GM21717 (cell line): ENCODE data around the gene HSPG2.
"Not testable (repeated sequence)": the region's sequence is repeated elsewhere in the genome, so short reads cannot be mapped to it uniquely, and the experiment has no call there.

Experiments used
- ATAC-seq: cut with Tn5 transposase; IDR thresholded peaks from one replicate; pipeline ENCODE4 v1.9.1; 2021; ENCODE audit warnings: mild to moderate bottlenecking, moderate library complexity; ENCODE audit not compliant: unreplicated experiment

Gene HSPG2

DNA sequence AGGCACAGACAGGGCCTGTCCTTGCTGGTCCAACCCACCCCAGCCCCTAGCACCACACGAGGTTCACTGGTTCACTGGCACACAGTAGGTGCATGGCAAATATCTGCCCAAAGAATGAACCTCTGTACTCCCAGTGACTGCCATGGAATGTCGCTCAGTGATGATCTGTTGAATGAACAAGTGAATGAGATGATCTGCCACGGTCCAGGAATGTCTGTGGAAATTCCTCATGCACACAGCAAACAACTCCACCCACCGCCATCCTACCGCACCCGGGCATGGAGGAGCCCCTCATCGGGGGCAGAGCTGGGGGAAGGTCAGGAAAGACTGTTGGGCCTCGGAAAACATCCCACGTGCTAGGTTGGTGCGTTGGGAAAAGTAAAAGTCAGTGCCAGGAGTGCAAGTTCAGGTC, 1.7 kb downstream of the HSPG2 start:
- ATAC-seq, result no peak

DNA sequence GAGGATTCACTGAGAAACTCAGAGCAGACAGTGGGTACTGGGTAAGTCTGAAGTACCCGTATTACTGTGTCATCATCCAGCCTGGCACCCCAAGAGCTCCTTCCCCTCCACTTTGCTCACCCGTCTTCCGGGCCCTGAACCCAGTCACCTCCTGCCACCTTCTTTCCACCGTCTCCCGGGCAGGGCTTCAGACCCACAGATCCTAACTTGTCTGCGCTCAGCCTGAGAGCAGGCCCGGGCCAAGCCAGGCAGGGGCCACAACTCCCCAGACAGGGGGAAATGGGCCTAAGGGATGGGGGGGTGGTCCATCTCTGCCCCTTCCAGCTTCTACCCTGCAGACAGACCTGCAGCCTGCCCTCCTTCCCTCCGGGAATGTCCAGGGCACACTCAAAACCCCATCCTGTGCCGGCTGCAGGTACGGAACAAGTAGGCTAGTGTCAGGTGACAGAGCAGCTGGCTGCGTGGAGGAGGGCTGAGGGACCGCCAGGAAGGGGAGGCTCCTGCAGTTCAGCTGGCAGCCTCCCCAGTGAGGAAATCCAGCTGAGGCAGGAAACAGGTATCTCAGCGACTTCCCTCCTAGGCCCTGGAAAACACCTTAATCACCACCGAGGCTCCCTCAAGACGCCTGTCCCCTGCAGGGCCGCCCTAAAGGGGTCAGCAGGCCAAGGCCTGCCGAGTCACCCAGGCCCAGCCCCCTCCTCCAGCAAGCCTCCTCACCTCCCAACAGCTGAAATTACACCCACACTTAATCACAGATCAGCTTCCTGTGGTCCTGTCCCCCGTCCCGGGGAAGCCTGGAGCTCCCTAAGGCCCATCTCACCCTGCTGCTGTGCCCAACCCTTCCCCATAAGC, 3.5 kb downstream of the HSPG2 start:
- no peak for ATAC-seq

DNA sequence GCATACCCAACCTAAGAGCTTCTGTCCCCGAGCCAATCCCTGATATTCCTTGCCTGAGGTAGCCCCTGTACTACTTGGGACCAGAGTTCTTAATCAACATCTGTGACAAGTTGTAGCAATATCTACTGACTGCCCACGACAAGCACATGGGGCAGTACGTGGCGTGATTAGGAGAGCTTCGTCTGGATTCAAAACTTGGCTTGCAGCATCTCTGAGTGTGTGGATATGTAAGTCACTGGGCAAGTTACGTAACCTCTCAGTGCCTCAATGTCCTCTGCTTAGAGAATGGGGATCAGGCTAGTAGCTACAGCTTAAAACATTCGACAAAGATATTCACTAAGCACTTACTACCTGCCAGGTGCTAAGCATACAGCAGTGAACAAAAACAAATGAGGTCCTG, 5.0 kb downstream of the HSPG2 start:
- no peak for ATAC-seq

DNA sequence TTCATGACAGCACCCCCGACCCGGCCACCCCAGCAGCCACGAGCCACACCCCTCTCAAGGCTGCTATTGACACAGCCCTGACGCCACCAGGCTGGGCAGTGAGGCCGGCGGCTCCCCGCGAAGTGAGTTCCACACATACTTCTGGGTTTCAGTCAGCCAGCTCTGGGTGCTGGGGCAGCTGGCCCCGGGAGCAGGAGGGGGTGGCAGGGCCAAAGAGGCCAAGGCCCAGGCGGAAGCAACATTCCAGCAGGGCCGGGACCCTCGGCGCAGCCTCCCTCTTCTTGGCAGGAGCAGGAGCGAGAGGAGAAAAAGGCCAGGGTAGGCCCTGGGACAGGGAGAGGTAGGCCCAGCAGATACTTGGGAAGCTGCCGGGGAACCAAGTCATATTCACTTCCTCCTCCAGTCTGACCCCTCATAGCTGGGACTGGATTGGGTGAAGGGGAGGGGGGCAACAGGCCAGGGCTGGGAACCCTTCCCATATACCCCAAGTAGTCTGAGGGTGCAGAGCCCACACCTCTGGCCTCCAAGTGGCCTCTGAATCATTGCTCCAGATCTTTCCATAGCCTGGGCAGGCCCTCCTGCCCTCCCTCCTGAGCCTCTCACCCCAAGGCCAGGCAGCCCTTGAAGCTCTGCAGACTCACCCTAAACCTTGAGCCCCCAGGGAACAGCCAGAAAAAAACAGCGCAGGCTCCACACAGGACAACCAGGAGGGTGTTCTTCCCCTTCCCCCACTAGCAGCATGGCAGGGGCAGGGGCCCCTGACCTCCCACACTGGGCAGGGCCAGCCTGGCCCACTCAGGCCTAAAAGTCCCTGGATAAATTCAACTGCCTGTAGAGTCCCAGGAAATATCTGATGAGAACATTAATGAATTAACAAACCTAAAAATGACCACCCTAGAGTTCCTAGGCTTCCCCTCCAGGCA, 5.7 kb downstream of the HSPG2 start:
- no peak for ATAC-seq

DNA sequence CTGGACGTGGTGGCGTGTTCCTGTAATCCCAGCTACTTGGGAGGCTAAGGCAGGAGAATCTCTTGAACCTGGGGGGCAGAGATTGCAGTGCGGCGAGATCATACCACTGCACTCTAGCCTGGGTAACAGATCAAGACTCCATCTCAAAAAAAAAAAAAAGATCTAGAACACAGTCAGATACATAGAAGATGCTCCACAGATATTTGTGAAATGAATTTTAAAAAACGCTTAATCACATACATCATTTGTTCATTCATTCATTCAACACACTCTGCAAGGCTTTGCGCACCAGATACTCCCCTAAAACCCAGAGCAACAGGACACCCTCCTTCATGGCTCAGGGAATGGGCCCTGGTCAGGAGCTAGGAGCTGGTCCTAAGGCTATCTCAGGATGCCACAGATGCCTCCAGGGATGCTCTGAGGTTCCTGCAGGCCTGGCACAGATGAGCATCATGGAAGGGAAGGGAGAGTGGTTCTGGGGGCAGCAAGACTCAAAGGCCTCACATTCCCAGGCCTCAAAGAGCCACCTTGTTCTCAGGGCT, 6.4 kb downstream of the HSPG2 start:
- no peak for ATAC-seq

DNA sequence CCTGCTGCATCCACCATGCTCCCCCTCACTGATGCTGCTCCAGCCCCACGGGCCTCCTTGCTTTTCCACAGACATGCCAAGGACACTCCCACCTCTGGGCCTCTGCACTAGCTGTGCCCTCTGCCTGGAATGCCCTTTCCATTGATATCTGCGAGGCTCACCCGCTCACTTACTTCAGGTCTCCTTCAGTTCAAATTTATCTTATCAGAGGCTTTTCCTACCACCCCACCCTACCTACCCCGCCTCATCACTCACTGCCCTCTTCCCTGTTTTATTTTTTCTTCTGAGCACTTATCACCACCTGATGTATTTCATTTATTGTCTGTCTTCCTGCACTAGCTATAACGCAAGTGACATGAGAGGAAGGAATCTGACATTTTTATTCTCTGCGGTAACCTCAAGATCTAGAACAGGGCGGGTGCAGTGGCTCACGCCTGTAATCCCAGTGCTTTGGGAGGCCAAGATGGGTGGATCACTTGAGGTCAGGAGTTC, 7.0 kb downstream of the HSPG2 start:
- no peak for ATAC-seq

DNA sequence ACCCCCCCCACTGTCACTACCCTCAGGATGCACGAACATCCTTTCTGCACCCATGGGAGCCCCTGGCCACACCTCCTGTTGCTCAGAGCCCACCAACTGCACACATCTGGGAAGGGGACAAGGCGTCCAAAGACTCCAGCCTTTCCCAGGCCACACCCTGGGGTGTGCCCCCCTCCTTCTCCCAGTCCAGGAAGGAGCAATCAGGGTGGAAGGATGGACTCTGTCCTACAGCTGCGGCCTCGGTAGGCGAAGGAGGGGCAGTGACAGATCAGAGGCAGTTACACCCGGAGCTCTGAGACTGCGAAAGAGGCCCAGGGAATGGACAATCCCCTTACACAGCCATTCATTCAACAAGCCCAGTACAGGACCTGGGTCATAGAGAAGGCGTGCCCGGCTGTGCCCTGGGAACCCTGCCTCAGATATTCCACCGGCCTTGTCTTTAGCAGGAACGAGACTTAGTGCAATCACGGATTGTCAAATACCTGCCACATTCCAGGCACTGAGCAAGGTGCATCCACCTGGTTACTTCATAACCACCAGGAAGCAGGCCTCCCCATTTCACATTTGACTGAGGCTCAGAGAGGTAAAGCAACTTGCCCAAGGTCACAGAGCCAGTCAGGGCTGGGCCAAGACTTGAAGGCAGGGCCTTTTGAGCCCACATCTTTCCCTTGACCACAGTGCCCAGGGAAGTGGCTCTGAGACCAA, 9.4 kb downstream of the HSPG2 start:
- no peak for ATAC-seq

DNA sequence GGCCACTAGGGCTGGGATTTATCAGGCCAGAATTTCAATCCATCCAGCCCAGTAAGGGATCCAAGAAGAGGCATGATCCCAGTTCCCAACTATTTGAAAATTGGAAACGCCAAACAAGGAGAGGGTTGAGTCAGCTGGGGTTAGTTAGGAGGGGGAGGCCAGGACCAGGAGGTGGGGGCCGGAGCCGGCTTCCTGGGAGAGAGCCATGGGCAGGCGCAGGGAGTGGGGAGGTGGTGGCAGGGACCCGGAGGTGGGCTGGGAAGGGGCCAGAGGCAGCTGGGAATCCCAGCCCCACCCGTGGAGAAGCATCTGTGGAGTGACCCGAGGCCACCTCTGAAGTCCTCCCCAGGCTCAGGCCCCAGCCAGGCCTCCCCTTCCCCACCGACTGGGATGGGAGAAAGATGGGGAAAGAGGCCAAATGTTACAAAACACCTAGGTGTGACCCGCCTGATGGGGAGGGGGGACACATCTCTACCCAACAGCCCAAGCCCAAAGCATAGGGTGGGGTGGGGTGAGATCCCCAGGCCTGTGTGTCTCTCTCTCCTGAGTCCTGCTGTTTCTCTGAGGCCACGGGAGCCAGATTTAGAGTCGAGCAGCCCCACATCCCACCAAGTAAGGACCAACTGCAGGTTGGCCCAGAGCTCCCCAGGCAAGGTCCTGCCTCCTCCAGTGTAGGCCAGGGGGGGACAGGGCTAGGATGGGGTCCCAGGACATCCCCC, 10.1 kb downstream of the HSPG2 start:
- no peak for ATAC-seq

DNA sequence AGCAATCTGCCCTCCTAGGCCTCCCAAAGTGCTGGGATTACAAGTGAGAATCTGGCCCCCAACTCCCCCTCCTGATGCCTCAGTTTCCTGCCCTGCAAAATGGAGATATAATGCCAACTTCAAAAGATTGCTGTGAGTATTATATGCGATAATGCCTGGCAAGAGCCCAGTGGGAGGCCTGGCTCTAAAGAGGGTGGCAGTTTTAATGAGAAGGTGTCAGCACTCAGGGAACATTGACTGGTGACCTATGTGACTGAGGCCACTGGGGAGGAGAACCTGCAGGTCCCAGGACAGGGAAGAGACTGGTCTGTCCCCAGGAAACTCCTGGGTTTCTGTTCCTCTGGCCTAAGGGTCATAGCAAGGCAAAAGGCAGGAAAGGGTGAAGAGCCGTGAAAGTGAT, 11.0 kb downstream of the HSPG2 start:
- ATAC-seq, result no peak

DNA sequence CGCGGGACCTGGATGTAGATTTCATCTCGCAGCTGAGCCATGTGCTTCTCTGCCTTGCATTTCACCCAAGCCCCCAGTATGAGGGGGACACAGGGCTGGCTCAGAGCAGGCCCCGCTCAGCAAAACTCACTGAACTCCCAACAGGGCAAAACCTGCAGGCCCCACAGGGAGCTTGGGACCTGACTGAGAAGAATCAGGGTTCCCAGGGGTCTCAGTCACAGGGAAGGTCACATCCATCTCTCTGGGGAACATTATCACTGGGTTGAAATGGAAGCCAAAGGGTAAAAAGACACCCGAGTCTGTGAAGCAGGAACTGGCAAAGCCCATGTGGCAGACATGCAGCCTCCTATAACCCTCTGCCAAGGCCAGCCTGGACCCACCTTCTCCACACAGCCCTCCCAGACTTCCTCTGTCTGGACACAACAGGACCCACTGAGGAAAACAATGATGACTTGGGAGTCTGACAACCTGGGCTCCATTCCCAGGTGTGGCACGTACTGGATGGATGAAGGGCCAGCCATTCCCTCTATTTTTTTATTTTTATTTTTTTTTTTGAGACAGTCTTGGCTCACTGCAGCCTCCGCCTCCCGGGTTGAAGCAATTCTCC, 11.7 kb downstream of the HSPG2 start:
- no peak for ATAC-seq

DNA sequence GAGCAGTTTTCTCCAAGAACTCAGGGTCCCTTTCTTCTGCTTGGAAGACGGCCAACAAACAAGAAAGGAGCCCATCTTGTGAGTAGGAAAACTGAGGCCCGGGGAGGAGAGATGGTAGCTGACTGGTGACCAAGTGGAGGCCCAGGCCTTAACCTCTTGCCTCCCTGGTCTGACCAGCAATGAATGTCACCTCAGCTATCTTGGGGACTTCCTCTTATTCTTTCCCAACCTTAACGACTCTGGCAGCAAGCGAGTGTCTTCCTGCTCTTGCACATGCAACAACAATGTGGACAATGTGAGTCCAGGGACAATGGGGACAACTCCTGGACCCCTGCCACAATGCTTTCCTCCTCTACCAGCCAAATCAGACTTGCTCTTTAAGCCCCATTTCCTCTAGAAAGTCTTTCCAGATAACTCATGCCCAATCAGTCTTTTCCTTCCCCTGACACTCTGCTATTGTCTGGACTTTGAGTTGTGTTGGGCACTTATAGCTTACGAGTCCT, 12.6 kb downstream of the HSPG2 start:
- ATAC-seq, result no peak

DNA sequence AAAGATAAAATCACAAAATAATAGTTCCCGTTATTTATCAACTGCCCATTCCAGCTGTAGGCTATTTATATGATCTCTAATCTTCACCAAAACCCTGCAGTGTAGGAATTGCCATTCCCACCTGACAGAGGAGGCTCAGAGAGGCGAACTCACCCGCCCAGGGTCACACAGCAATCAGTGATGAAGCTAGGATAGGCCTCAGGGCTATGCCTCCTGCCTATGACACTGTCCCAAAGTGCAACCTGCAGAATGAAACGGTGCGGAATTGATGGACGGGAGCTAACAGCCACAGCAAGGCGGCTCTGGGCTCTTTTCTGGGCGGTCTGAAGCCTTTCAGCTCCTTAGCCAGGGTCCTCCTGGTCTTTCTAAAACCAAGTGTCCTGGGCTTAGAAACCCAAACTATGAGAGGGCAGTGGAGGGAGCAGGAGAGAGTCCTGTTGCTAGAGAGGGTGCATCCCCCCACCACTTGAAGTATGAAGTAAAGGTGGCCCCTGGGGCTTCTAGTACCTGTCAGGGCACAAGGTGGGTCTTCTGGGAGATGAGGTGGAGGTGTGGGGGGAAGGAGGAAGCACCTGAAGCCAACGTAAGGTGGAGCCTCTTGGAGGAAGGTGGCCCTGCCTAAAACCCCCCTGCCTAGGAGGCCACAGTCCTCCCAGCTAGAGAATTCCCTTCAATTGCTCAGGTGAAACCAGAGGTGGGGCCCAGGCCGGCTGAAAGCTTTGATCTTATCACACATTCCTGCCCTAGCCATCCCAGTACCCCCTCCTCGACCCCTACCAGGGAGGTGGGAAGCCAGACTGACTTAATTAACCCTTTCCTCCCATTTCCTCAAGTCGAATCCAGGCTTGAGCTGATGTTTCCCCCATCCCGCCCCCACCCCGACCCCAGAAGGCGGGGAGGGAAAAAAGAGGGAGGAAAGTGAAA, 14.8 kb downstream of the HSPG2 start:
- ATAC-seq, result no peak

DNA sequence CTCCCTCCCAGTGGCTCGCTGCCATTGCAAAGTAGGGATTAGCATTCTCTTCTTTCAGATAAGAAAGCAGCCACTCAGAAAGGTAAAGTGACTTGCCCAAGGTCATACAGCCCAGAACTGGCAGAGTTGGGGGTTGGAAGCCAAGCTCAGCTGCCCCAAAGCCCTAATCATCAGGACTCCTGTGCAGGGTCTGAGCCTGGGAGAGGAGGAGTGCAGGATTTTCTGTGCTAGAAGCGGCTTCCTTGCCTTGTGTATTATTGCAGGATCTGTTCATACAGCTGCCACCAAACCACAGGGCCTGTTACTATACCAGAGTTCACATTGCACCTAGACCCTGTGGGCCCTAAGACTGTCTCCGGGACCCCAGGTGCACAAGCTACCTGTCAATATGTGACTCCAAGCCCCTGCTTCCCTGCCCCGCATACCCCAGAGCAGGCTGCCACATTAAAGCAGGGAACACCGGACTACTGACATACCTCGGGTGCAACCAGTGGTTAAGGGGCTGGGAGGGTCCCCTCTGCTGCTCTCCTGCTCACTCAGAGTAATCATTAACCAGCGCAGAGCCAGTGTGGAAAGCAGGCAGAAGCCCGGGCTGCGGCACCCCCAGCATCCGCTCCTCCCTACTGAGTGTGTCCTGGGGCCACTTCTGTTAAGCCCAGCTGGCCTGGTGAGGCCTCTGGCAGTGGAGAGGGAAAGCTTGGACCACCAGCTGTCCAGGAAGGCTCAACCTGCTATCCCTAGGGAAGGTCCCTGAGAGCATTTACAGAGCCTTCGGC, 15.8 kb downstream of the HSPG2 start:
- ATAC-seq, result no peak

DNA sequence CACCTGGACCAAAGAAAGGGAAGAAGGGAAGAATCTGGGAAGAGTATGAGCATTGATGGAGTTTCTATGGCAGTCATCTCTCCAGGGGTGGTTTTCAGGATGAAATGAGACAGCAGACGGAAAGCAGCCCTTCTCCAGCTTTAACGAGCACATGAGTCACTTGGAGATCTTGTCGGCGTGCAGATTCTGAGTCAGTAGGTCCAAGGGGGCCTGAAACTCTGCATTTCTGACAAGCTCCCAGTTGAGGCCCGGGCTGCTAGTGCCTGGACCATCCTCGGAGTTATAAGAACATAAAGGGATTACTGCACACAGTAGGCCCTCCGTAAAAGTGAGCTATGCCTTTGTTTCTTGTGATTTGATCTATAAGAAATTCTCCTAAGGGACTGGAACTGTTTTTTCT, 17.6 kb downstream of the HSPG2 start:
- no peak for ATAC-seq

DNA sequence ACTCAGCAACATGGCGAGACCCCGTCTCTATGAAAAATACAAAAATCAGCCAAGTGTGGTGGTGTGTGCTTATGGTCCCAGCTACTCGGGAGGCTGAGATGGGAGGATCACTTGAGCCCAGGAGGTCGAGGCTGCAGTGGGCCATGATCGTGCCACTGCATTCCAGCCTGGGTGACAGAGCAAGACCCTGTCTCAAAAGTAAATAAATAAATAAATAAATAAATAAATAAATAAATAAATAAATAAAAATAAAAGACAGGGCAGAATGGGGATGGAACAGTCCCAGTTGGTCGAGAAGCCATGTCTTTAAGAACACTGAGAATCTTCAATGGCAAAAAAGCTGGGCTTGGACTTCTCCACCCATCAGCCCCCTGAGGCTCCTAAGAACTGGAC, 19.9 kb downstream of the HSPG2 start:
- not testable (repeated sequence) for ATAC-seq

DNA sequence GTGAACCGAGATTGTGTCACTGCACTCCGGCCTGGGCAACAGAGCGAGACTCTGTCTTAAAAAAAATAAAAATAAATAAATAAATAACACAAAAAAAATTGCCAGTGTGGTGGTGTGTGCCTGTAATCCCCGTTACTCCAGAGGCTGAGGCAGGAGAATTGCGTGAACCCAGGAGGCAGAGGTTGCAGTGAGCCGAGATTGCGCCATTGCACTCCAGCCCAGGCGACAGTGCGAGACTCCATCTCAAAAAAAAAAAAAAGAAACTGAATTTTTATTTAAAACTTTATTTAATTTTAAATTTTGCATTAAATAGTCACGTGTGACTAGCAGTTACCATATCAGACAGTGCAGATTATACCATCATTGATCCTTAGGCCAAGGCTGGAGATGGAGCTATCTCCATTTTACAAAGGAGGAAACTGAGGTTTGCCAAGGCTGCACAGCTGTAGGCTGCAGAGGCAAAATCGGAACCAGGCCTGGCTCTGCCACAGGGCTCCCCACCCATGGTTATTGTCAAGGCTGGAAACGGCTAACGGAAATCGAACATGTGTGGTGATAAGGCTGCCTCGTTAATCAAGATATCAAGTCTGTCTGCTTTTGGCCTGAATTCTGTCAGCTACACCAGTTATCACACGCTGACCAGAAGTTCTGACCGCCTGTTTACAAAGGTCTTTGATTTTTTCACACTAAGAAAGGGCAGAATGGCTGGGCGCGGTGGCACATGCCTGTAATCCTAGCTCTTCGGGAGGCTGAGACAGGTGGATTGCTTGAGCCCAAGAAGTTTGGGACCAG, 20.5 kb downstream of the HSPG2 start:
- ATAC-seq, result no peak
